Keratinocyte (primary cell): ENCODE results near the gene YPEL4.

Experiments
- EZH2 ChIP-seq: IDR thresholded peaks from one replicate; pipeline ENCODE4 v1.6.1; 2012; ENCODE audit warnings: inconsistent platforms, mild to moderate bottlenecking, low read length, moderate library complexity
- TF ChIP-seq, protein P1 (sequence below), 3 experiments: IDR thresholded peaks in 1 of 3; conservative IDR thresholded peaks in 1 of 3; optimal IDR thresholded peaks in 1 of 3; 2 replicates in 2 of 3; 3 replicates in 1 of 3; pipeline versions ENCODE3 to v1.5.1; 2011; ENCODE audit warnings: low read length in 3 of 3, mild to moderate bottlenecking in 3 of 3, moderate library complexity in 2 of 3, control low read depth in 1 of 3, inconsistent platforms in 1 of 3; ENCODE audit not compliant: insufficient read depth in 2 of 3; ENCODE audit errors: extremely low read depth in 1 of 3

GRCh38 chr11:57637626-57638004 lies 12.1 kb downstream of the YPEL4 start:
- no peak for TF ChIP-seq EZH2
- TF ChIP-seq, protein P1, sequence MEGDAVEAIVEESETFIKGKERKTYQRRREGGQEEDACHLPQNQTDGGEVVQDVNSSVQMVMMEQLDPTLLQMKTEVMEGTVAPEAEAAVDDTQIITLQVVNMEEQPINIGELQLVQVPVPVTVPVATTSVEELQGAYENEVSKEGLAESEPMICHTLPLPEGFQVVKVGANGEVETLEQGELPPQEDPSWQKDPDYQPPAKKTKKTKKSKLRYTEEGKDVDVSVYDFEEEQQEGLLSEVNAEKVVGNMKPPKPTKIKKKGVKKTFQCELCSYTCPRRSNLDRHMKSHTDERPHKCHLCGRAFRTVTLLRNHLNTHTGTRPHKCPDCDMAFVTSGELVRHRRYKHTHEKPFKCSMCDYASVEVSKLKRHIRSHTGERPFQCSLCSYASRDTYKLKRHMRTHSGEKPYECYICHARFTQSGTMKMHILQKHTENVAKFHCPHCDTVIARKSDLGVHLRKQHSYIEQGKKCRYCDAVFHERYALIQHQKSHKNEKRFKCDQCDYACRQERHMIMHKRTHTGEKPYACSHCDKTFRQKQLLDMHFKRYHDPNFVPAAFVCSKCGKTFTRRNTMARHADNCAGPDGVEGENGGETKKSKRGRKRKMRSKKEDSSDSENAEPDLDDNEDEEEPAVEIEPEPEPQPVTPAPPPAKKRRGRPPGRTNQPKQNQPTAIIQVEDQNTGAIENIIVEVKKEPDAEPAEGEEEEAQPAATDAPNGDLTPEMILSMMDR (optimal IDR thresholded peaks at IDR 0.05 in 1 of 3, IDR thresholded peaks at IDR 0.05 in 1 of 3, conservative IDR thresholded peaks at IDR 0.05 in 1 of 3; ENCODE audit: extremely low read depth in 1 of 3, insufficient read depth in 2 of 3, low read length in 3 of 3) = no peak
